ENCODE results near the gene ATP4B.

The ATP4B gene

DNA sequence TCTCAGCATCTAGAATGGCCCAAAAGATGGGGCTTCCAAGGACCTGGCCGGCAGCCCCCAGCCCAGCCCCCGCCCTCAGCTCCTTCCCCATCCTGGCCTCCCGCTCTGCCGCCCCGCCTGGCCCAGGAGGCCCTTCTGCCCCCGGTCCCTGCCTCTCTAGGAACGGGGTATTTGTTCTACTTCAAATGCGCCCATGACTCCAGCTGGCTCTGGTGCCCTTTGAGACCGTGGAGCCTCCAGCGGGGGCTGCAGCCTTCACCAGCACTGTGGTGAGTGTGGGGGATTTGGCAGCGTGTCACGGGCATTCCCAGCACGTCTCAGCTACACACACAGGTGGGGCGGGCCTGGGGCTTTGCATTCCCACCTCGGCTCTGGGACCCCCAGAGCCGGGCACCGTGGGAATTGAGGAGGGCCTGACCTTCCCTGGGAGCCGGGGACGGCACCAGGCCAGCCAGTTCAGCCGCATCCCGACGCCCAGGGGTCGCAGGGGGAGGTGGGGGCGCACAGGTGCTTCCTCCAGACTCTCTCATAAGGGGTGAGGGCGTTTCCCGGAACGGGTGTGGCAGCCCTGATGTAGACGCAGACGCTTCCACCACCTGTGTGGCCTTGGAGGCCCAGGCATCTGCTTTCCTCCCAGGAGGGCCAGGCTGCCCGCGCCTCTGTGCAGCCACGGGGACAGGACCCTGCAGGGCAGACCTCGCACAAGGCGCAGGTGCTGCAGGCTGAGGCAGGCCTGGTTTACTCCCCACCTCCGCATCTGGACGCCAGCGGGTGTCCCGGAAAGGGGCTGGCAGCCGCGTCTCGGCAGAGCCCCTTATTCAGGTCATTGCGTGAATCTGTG is 947 bp downstream of the ATP4B start:
- DNase-seq (ENCODE audit: low read depth in 2 of 2), result no peak

GRCh38 chr13:113656003-113656588 is 1.9 kb downstream of the ATP4B start:
- no peak for DNase-seq (ENCODE audit: low read depth in 2 of 2)

DNA sequence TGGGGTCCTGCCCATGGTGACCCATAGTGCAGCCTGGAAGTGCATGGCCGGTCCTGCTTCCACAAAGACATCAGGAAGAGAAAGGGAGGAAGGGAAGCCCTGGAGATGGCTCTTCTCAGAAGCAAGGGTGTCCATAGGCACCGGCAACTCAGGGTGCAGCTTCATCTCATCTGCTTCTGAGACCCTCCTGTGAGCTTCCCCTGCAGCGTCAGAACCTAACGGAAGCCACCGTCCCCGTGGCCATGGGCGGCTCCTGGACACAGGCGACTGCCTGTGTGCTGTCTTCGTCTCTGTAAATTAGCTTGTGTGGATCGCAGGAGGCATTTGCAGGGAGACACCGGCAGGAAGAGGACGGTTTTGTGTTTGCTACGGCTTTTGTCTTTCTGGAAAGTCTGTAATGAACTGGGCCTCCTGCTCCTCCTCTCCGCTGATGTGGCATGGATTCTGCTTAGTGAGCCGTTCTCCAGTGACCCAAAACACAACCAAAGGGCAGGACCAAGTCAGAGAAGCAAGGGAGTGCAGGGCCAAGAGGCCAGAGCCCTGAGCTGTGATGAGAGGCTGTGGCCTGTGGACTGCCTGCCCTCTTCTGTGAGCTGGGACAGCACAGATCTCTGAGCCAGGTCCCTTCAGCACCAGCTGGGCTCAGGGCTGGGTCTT is 2.5 kb downstream of the ATP4B start:
- no peak for DNase-seq (ENCODE audit: low read depth in 2 of 2)

- DNase-seq (ENCODE audit: low read depth in 2 of 2), result no peak
Observed at GRCh38 chr13:113654591-113655345, 3.2 kb downstream of the ATP4B start.

- DNase-seq (ENCODE audit: low read depth in 2 of 2), result no peak
Observed at GRCh38 chr13:113654175-113654560, 3.8 kb downstream of the ATP4B start.

DNA sequence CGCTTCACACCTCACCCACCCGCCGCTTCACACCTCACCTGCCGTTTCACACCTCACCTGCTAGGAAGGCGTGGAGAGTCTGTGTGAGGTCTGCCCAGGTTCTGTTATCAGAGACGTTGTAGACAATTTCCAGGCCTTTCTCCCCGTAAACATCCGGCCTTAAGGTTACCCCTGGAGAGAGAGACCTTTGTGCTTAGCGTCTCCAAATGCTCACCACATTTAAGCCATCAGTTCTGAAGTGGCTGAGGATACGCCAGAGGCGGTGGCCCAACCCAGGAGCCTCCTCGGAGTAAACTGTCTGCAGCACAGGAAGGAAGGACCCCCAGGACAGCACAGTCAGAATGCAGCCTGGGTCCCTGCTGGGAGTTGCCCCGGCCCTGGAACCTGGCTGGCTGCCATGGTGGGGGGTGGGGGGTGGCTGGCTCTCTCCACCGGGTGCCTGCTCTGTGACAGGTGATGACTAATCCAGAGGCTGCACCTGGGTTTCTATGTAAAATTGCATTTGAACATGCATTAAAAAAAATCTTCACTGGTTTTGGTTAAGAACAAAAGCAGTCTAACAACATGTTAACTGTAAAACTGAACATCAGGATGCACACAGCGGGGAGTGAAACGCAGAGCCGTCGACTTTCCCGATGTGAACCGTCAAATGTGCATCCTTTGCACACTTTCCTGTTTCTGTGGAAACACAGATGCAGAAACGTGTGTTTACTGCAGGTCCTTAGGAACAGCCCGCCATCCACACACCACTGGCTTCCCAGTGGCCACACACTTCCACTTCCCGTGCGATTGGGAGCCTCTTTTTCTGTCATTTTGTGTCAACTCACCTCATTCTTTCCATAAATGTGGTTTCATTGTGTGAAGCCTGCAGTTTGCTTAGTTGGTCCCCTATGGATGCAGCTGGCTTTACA is 4.5 kb downstream of the ATP4B start:
- no peak for DNase-seq (ENCODE audit: low read depth in 2 of 2)

GRCh38 chr13:113652404-113653263 is 5.4 kb downstream of the ATP4B start:
- no peak for DNase-seq (ENCODE audit: low read depth in 2 of 2)

- DNase-seq (ENCODE audit: low read depth in 2 of 2), result no peak
Observed at GRCh38 chr13:113651511-113652403, 6.2 kb downstream of the ATP4B start.

DNA sequence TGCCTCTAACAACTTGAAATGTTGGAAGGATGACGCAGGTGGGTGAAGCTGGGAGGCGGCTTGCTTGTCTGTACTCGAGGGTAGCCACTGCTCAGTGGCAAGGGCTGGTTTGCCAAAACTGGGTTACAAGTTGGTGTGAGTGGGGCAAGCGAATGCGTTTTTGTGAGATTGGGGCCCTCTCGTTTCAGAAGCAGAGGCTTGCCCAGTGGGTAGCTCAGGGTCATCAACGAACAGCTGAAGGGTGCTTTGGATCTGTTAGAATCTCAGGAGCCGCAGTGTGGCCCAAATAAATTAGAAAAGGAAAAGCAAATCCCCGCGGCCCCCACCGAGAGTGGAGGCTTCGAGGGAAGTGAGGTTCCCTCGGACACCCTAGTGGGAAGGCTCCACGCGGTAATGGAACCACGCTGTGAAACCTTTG is 7.3 kb downstream of the ATP4B start:
- DNase-seq (ENCODE audit: low read depth in 2 of 2), result no peak

GRCh38 chr13:113650275-113650674 is 7.7 kb downstream of the ATP4B start:
- DNase-seq (ENCODE audit: low read depth in 2 of 2), result no peak

GRCh38 chr13:113649212-113649611 is 8.8 kb downstream of the ATP4B start:
- DNase-seq (ENCODE audit: low read depth in 2 of 2), result no peak

DNA sequence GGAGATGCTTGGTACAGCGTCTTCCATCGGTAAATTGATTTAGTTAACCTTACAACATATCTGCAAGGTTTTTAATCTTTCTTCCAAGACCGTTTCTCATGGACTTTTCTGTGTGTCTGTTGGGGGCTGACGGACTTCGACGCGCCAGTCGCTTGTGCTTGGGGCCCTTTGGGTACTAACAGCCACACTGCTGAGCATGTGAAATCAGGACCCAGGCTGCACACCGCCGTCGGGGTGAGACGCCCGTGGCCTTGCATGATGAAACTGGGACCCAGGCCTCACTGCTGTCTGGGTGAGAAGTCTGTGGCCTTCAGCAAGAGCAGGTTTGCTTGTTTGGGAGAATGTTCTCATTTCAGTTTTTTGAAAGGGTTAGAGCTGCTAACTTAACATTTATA is 9.8 kb downstream of the ATP4B start:
- no peak for DNase-seq (ENCODE audit: low read depth in 2 of 2)

DNA sequence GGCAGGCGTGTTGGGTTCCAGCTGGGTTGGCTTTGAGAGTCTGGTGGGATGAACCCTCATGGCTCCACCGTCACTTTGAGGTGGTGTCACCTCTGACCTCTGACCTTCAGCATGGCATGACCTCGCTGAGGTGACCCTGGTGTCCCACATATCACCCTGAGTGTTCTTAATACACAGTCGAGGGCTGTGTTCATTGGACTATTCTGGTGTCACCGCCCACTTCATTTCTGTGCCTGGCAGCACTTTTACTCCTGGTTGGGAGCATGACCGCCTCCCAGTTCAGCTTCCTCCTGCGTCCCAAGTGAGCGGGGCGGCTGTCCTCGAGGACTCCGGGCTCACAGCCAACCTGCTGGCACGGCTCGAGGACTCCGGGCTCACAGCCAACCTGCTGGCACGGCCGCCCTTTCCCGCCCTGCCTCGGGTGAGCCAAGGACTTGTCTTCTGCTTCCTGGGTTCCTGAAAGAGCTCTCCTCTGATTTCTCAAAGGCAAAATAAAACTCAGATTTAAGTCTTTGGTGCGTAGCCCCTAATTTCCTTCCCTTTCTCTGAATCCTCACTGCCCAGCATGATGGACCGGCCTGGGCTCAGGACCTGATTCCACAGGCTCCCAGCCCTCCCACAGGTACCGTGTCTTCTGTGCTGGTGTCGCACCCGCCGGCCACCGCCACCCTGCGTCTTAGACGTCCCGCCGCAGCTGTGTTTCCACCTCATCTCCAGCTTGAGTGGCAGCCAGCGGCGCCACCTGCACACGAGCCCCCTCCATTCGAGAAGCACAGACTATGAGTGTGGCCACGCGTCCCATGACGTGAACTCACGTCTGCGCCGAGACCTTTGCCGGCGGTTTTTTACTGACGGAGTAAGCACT is 10.4 kb downstream of the ATP4B start:
- DNase-seq (ENCODE audit: low read depth in 2 of 2), result no peak

- DNase-seq (ENCODE audit: low read depth in 2 of 2), result no peak
Observed at GRCh38 chr13:113646921-113647340, 11.1 kb downstream of the ATP4B start.

DNA sequence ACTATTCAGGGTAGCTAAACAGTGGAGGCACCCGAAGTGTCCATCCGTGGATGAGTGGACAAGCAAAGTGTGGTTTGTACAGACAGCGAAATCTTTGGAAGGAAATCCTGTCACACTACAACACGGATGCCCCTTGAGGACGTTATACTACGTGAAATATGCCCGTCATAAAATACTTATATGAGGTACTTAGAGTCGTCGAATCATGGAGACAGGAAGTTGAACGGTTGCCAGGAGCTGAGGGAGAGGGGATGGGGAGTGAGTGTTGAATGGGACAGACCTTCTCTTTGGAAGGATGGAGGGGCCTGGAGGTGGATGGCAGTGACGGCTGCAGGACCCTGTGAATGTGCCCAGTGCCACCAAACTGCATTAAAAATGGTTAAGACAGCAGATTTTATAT is 11.6 kb downstream of the ATP4B start:
- no peak for DNase-seq (ENCODE audit: low read depth in 2 of 2)

DNA sequence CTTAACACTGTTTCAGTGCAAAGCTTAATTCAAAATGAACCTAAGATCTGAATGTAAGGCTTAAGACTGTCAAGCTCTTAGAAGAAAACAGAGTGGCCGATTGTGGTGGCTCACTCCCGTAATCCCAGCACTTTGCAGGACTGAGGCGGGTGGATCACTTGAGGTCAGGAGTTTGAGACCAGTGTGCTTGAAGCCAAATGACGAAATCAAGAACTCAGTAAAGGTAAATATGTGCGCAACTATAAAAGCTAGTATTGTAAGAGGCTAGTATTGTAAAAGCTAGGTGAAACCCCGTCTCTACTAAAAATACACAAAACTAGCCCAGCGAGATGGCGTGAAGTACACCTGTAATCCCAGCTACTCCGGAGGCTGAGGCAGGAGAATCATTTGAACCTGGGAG is 12.7 kb downstream of the ATP4B start:
- no peak for DNase-seq (ENCODE audit: low read depth in 2 of 2)

GRCh38 chr13:113644800-113645199 is 13.2 kb downstream of the ATP4B start:
- no peak for DNase-seq (ENCODE audit: low read depth in 2 of 2)

DNA sequence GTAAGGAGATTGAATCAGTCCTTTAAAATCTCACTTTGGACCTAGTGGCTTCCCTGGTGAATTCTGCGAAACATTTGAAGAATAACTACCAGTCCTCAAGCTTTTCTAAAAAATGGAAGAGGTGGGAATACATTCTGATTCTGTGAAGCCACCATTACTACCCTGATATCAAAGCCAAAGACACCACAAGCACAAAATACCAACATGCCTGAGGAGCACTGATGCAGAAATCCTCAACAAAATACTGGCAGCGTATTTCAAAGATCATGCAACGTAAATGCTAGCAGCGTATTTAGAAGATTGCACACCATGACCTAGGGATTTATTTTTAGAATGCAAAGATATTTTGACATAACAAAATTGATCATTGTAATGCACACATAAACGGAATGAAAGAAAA is 14.4 kb downstream of the ATP4B start:
- DNase-seq (ENCODE audit: low read depth in 2 of 2), result no peak
